NCI-H2029 (cell line): ENCODE measurements around the gene LRP4.
A peak's percentile ranks its signal among the peaks of the same experiment; 100 is the strongest.

Experiments
- DNase-seq: peaks from one replicate; lab custom pipeline; 2025; lab: John Stamatoyannopoulos, UW

The LRP4 gene

DNA sequence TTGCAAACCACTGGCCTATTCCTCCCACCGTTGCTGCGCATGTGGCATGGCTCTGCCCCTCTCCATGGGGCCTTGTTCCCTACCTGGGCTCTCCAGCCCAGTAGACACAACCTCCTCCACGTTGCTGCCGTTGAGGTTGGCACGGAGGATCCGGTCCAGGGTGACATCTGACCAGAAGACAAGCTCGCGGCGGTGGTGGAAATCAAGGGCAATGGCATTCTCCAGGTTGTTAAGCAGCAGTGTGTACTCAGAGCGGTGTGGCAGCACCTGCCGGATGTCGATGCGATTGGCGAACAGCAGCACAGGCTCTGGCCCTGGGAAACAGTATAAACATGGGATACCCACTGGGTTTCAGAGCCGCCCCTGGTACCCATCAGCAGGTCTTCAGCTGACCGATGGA is 23.8 kb downstream of the LRP4 start:
- DNase-seq: peak; percentile 67

- no peak for DNase-seq
Measured at GRCh38 chr11:46892838-46893237, 25.5 kb downstream of the LRP4 start.

DNA sequence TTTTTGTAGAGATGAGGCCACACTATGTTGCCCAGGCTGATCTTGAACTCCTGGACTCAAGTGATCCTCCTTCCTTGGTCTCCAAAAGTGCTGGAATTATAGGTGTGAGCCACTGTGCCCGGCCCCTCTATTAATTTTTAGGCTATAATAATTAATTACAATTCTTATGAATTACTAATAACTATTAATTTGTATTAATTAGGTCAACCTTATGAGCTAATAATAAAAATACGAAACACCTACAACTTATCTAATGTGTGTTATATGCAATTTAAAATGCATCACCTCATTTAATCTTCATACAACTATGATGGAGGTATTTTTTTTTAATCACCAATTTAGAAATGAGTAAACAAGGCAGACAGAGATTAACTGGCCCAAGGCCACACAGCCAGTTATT is 26.2 kb downstream of the LRP4 start:
- no peak for DNase-seq

DNA sequence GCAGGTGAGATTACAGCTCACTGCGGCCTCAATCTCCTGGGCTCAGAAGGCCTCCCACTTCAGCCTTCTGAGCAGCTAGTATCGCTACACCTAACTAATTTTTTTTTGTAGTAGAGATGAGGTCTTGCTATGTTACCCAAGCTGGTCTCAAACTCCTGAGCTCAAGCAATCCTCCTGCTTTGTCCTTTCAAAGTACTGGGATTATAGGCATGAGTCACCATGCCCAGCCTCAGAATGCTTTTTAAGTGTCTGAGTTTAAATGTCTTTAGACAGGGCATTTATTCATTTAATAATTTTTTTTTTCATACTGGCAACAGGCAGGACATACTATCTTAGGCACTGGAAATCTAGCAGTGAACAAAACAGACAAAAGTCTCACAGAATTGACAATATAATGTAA is 27.7 kb downstream of the LRP4 start:
- no peak for DNase-seq

DNA sequence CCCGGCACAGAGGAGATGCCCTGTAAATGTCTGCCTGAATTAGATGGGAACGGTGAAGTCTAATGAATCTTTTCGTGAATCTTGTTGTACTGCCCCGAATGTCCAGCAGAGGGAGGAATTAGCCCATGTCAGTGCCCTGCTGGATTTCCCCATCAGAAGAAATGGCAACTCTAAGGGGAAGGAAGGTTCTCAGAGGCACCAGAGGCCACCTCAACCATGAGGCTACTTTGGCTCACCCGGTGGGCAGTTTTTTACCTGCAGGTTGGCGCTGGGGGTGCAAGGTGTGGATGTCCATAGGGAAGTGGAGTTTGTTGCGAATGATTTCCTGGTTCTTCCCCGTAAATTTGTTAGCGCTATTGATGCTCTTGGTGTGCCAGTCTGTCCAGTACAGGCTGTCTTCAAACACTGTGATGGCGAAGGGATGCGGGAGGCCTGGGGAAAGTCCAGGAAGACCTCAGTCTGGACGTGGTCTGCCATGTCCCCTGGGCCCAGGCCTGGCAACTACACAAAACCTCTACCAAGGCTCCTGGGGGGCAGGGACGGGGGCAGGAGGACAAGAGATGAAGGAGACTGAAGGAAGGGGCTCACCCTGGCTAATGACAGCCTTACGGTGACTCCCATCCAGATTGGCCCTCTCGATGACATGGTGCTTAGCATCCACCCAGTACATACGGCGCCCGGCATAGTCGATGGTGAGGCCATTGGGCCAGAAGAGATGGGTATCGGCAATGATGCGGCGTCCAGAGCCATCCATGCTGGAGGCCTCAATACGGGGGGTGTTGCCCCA is 28.5 kb downstream of the LRP4 start:
- peak; percentile 52 for DNase-seq

- no peak for DNase-seq
Measured at GRCh38 chr11:46889251-46889650, 29.1 kb downstream of the LRP4 start.

DNA sequence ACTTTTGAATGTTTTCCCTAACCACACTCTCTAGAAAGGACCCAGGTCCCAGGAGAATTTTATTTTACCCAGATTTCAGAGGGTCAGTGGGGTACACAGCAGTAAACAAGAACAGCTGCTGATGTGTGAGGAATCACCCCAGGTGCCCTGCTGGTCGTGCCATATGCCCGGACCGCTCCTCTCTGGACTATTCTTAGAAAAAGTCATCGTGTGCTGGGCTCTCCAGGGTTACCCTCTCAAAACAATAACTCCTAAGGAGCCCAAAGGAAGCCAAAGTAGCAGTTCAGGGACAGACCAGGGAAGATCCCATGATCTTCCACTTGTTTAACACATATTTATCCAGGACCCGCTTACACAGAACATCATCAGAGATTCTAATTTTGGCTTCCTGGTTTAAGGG is 29.7 kb downstream of the LRP4 start:
- no peak for DNase-seq

DNA sequence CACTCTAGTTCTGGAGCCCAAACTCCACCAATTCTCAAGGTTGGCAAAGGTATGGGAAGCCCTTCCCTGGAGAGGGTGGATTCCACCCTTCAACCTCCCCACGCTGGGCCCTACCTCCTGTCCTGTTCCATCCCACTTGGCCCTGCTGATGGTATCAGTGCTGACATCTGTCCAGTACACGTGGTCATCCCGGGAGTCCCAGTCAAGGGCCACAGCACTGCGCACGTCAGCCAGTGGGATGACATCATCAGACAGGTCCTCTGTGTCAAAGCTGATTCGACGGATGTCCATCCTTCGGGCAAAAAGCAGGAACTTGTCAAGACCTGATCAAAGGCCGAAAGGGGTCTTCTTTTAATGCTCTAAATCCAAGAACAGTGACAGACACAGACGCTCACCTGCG is 32.1 kb downstream of the LRP4 start:
- no peak for DNase-seq

DNA sequence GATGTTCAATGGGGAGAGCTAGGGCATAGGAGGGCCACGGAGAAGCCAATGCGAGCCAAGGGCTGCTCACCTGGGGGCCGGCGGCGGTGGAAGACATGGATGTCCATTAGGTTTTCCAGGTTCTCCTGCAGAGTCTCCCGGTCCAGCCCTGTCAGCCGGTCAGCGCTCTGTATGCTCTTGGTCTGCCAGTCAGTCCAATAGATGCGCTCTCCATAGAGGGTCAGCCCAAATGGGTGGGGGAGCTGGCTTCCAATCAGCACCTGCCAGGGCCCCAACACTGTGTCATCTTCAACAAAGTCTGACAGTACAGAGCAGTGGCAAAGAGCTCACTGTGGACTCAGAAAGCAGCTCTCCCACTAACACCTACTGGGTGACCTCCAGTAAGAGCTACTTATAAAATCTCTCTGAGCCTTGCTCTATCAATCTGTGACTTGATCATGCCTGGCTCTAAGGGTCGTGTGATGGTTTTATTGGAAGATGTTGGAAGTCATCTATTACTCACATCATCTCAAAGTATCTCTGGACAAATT is 39.2 kb downstream of the LRP4 start:
- DNase-seq: no peak

- DNase-seq: no peak
Measured at GRCh38 chr11:46877580-46877979, 40.8 kb downstream of the LRP4 start.

DNA sequence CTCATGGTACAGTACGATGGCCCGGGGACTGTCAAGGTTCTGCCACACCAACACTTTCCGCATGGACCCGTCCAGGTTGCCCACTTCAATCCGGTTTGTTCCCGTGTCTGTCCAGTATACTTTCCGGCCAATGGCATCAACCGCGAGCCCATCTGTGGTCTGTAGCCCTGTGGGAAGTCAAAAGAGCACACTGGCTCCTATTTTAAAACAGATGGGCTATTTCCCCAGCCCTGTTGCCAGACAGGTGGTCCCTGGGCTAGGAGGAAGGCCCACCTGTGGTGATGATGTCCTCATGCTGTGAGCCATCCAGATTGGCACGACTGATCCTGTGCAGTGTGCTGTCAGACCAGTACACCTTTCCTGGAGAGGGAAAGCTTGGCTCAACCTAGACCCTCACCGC is 41.9 kb downstream of the LRP4 start:
- DNase-seq: no peak

GRCh38 chr11:46874586-46874985 is 43.8 kb downstream of the LRP4 start:
- DNase-seq: no peak

DNA sequence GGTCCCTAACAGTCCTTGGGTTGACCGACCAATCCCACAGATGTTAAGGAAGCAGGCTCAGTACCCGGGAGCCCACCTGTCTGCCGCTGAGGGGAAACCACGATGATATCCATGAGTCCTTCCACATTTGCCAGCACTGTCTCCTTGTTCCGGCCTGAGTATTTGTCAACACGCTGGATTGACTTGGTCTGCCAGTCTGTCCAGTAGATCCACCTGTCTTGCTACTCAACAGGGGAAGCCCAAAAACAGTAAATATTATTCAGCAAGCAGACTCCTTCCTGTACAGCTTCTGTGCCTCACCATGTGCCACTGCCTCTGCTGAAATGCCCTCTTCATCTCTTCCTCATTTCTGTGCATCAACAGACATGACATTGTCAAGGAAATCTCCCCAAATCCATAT is 49.4 kb downstream of the LRP4 start:
- no peak for DNase-seq

DNA sequence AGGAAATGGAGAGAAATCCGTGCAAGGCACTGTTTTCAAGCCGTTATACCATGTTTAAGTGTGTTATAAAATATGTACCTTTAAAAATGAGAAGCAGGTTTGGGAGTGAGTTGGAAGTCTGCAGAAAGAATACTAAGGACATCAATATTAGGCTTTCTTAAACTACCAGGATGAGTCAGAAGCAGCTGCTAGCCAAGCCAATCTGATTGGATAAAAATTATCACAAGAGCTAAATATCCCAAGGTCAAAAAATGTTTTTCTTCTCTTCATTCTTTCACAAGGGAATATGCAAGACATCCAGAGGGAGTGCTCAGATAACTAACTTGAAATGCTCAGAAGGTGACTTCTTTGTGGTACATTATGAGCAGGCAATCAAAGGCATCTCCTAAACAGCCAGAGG is 53.0 kb downstream of the LRP4 start:
- DNase-seq: no peak

- no peak for DNase-seq
Measured at GRCh38 chr11:46860218-46860617, 58.1 kb downstream of the LRP4 start.

DNA sequence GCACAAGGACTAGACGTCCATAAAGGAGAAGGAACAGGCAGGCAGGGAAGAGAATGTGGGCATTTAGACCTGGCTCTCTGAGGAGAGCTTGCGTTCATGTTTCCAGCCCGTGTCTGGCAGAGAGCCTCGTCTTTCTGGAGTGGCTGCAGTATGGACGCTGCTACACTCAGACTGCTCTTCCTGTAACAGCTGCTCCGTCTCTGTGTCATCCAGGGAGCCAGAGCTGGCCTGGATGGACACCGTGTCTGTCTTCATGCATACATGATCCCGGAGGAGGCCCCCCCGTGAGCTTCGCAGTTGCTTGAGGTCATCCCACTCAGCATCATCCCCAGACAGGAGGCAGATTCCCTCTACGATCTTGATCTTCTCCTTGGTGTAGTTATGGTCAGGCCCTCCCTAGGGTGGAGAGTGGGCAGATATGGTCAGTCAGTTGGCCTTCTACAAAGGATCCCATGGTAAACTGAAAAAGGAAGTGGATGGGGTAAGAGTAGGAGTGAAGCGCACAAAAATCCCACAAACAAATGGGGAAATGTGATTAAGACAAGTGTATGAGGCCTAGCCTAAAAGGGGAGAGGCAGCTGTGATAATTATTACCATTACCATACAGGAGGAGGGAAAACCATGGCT is 59.3 kb downstream of the LRP4 start:
- no peak for DNase-seq

- no peak for DNase-seq
Measured at GRCh38 chr11:46857666-46858065, 60.7 kb downstream of the LRP4 start.

DNA sequence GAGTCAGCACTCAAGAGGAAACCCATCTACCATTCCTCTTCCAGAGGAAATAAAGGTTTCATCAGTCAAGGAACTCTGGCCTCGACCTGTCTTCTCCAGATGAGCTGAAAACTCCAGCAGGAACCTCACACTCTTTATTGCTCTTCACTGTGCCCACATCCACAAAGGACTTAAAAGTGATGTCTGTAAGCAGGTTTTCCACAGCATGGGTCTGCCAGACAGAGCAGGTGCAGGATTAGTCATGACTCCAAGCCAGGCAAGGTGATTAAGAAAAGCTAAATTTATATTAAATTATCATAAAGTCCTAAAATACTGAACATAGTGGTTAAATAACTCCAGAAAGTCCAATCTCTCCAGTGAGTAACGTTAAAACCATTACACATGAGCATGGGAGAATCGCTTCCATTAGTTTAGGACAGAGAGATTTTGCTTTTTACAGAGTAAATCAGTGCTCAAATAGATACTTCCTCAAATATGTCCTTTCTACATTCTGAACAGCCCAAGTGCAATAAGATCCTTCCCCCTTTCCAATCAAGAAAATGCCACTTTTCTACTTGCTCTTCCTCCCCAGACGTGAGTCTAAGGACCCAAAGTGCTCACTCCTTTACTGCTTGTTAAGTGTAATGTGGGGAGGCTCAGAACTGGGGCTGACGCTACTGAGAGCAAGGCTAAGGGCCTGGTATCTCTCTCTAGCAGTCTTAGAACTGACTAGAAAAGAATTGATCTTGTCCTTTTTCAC is 61.6 kb downstream of the LRP4 start:
- no peak for DNase-seq

GRCh38 chr11:46855863-46856262 is 62.5 kb downstream of the LRP4 start:
- DNase-seq: no peak

DNA sequence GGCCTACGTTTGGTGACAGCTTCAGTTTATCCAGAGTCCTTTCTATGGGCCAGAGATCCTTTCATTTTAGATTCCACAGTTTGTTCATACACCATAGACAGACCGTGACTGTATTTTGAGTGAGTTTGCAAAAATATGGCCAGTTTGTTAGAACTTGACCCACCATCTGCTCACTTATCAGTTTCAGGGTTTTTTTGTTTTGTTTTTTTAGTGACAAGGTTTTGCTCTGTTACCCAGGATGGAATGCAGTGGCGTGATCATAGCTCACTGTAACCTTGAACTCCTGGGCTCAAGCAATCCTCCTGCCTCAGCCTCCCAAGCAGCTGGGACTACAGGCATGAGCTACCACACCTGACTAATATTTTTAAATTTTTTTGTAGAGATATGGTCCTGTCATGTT is 63.2 kb downstream of the LRP4 start:
- DNase-seq: no peak

- DNase-seq: no peak
Measured at GRCh38 chr11:46850829-46851380, 67.4 kb downstream of the LRP4 start.

- no peak for DNase-seq
Measured at GRCh38 chr11:46849631-46850030, 68.7 kb downstream of the LRP4 start.

DNA sequence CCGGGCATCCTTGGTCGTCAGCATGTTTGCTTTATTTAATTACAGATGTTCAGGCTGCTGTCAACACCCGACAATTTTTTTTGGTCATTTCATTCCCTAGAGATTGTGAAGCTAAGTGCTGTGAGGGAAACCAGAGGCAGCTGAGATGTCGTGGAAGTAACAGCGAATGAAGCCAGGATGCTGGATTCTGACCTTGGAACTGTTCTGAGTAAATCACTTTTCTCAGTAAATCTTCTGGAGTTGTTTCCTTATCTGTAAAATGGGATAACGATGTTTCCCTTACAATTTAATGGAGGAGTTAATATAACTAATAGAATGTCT is 71.9 kb downstream of the LRP4 start:
- no peak for DNase-seq
